OCI-LY3 (cell line): ENCODE results near the gene CFAP74.

Experiments used
- EZH2phosphoT487 ChIP-seq: fragments of 200-600 bp; shearing (Covaris generic); IDR thresholded peaks from 2 replicates; pipeline ENCODE4 v1.6.1; 2018; ENCODE audit warnings: antibody characterized with exemption, mixed run types, low read depth
- TF ChIP-seq, protein P1 (sequence below): fragments of 200-600, 300-600 bp; sonication (generic); IDR thresholded peaks from 2 replicates; pipeline ENCODE4 v1.5.1; 2014; ENCODE audit warnings: antibody characterized with exemption, low read length, low read depth

DNA sequence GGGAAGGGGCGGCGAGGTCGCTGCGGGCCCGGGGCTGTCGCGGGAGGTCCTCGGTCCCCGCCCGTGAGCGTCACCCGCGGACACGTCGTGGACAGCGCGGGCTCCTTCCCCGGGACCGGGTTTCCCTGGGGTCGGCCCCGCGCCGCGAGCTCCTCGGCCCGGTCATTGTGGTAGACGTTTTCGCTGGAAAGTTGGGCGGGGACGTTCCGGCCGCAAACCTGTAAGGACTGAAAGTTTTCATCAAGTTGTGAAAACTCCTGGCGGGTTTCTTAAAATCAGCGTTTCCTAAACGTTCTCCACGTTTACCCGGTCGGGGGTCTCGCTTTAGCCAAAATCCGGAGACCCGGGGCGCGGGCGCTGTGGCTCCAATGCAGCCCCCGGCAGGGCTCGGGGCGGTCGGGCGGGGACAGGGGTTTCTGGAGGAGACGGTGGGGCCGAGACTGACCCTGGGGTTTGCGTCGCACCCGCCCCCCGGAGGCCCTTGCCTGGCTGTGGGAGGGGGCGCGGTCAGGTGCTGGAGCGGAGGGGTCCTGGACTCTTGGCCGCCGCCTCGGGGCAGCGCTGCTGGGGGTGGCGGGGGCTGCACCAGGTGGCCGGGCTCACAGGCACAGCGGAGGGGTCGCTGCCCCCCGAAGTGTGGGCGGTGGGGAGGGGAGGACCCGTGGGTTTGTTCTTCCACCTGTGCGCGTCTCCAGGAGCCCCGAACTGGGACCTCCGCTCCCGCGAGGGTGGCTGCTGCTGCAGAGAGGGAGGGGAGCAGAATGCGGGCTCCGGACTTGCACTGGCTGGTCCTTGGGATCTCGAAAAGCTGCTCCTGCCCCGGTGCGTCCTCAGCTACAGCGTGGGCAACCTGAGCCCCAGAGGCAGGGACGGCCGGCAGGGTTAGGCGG is 47.5 kb upstream of the CFAP74 start:
- TF ChIP-seq, protein P1, sequence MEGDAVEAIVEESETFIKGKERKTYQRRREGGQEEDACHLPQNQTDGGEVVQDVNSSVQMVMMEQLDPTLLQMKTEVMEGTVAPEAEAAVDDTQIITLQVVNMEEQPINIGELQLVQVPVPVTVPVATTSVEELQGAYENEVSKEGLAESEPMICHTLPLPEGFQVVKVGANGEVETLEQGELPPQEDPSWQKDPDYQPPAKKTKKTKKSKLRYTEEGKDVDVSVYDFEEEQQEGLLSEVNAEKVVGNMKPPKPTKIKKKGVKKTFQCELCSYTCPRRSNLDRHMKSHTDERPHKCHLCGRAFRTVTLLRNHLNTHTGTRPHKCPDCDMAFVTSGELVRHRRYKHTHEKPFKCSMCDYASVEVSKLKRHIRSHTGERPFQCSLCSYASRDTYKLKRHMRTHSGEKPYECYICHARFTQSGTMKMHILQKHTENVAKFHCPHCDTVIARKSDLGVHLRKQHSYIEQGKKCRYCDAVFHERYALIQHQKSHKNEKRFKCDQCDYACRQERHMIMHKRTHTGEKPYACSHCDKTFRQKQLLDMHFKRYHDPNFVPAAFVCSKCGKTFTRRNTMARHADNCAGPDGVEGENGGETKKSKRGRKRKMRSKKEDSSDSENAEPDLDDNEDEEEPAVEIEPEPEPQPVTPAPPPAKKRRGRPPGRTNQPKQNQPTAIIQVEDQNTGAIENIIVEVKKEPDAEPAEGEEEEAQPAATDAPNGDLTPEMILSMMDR: no peak
- no peak for TF ChIP-seq EZH2phosphoT487
